ENCODE data around the gene FER1L5.

The FER1L5 gene

DNA sequence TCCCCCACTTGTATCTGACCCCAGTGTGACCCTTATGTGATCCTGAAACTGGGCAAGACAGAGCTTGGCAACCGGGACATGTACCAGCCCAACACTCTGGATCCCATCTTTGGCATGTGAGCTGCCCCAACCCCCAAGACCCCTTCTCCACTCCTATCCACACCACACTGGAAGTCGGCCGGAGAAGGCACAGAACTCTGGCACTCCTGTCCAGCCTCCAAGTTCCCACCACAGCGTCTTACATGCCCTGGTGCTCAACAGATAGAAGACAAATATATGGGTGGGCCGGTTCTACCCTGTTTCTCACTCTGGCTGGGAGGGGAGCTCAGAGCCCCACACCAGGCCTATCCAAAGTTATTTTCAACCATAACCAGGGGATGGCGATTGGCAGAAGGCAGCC, 56.5 kb downstream of the FER1L5 start:
- Histone ChIP-seq H3K4me2 (ENCODE audit: low read depth, low read length) (no peak overlapping the region), H2AFZ (ENCODE audit: low read length) (no peak overlapping the region), H3K9me2 (replicated peaks; ENCODE audit: insufficient read depth, low read length) (no peaks in the 10 kb centered on the region), H3K27me3 (replicated peaks; ENCODE audit: insufficient read depth, low read length) (no peaks in the 10 kb centered on the region), H3K4me1 (ENCODE audit: low read length) (no peaks in the 10 kb centered on the region), H3K79me2 (ENCODE audit: low read length) (no peaks in the 10 kb centered on the region), H3K9me3 (replicated peaks; ENCODE audit: insufficient read depth, low read length) (no peaks in the 10 kb centered on the region), H3K36me3 (replicated peaks; ENCODE audit: insufficient read depth, low read length) (no peaks in the 10 kb centered on the region), H3F3A (ENCODE audit: insufficient read depth, low read length) (no peaks in the 10 kb centered on the region), H3K27ac (ENCODE audit: low read length) (no peak overlapping the region), H3K9ac (ENCODE audit: low read length) (no peak overlapping the region), H3K4me3 (ENCODE audit: low read length) (no peak overlapping the region), H4K20me1 (ENCODE audit: insufficient read depth, low read length) (no peaks in the 10 kb centered on the region)
- TF ChIP-seq EZH2 (optimal IDR thresholded peaks at IDR 0.05; ENCODE audit: low read depth, low read length) = no peak
- TF ChIP-seq, protein P1, sequence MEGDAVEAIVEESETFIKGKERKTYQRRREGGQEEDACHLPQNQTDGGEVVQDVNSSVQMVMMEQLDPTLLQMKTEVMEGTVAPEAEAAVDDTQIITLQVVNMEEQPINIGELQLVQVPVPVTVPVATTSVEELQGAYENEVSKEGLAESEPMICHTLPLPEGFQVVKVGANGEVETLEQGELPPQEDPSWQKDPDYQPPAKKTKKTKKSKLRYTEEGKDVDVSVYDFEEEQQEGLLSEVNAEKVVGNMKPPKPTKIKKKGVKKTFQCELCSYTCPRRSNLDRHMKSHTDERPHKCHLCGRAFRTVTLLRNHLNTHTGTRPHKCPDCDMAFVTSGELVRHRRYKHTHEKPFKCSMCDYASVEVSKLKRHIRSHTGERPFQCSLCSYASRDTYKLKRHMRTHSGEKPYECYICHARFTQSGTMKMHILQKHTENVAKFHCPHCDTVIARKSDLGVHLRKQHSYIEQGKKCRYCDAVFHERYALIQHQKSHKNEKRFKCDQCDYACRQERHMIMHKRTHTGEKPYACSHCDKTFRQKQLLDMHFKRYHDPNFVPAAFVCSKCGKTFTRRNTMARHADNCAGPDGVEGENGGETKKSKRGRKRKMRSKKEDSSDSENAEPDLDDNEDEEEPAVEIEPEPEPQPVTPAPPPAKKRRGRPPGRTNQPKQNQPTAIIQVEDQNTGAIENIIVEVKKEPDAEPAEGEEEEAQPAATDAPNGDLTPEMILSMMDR (IDR thresholded peaks at IDR 0.05; ENCODE audit: low read length) = no peak
- no peak for TF ChIP-seq EZH2phosphoT487 (IDR thresholded peaks at IDR 0.05; ENCODE audit: low read length)
- DNase-seq = no peak

DNA sequence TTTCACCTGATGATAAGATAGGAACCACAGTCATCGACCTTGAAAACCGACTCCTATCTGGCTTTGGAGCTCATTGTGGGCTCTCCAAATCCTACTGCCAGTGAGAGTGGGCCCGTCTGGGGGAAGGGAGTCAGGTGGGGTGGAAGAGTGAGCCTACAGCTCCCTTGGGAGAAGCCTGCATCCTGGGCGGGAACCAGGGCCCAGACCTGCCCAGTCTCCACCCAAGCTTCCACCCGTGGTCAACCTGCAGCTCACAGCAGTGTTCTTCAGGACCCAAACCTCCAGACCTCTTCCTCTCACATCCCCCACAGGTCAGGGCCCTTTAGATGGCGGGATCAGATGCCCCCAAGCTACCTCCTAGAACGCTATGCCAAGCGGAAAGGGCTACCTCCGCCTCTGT, 57.1 kb downstream of the FER1L5 start:
- H4K20me1 ChIP-seq (ENCODE audit: insufficient read depth, low read length) = no peaks in the 10 kb centered on the region
- no peak overlapping the region for H2AFZ ChIP-seq (ENCODE audit: low read length)
- H3K9me3 ChIP-seq (replicated peaks; ENCODE audit: insufficient read depth, low read length) = no peaks in the 10 kb centered on the region
- no peaks in the 10 kb centered on the region for H3K36me3 ChIP-seq (replicated peaks; ENCODE audit: insufficient read depth, low read length)
- H3K27ac ChIP-seq (ENCODE audit: low read length) = no peak overlapping the region
- TF ChIP-seq EZH2 (optimal IDR thresholded peaks at IDR 0.05; ENCODE audit: low read depth, low read length) (no peak), EZH2phosphoT487 (IDR thresholded peaks at IDR 0.05; ENCODE audit: low read length) (no peak)
- TF ChIP-seq, protein P1 (IDR thresholded peaks at IDR 0.05; ENCODE audit: low read length) = no peak
- no peaks in the 10 kb centered on the region for H3K4me1 ChIP-seq (ENCODE audit: low read length)
- H3K27me3 ChIP-seq (replicated peaks; ENCODE audit: insufficient read depth, low read length) = no peaks in the 10 kb centered on the region
- no peak overlapping the region for H3K4me2 ChIP-seq (ENCODE audit: low read depth, low read length)
- no peaks in the 10 kb centered on the region for H3K79me2 ChIP-seq (ENCODE audit: low read length)
- no peak overlapping the region for H3K9ac ChIP-seq (ENCODE audit: low read length)
- H3K4me3 ChIP-seq (ENCODE audit: low read length) = no peak overlapping the region
- DNase-seq = no peak
- H3F3A ChIP-seq (ENCODE audit: insufficient read depth, low read length) = no peaks in the 10 kb centered on the region
- H3K9me2 ChIP-seq (replicated peaks; ENCODE audit: insufficient read depth, low read length) = no peaks in the 10 kb centered on the region

DNA sequence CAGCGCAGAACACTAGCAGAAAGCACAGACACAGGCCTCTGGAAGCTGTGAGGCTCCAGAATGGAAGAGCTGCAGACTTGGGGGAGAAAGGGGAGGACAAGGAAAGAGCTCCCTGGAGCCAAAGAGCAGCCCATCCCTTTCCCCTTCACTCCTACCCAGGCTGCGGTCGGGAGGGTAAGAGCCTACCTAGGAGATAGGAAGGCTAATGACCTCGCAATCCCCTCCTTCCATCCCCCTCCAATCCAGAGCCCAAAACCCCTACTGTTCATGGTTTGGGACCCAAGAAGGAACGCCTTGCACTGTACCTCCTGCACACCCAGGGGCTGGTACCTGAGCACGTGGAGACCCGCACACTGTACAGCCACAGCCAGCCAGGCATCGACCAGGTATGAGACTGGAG, 57.5 kb downstream of the FER1L5 start:
- Histone ChIP-seq H2AFZ (ENCODE audit: low read length) (no peak overlapping the region), H3K9ac (ENCODE audit: low read length) (no peak overlapping the region), H3K4me1 (ENCODE audit: low read length) (no peaks in the 10 kb centered on the region), H3K36me3 (replicated peaks; ENCODE audit: insufficient read depth, low read length) (no peaks in the 10 kb centered on the region), H3K9me2 (replicated peaks; ENCODE audit: insufficient read depth, low read length) (no peaks in the 10 kb centered on the region), H4K20me1 (ENCODE audit: insufficient read depth, low read length) (no peaks in the 10 kb centered on the region), H3F3A (ENCODE audit: insufficient read depth, low read length) (no peaks in the 10 kb centered on the region), H3K4me3 (ENCODE audit: low read length) (no peak overlapping the region), H3K4me2 (ENCODE audit: low read depth, low read length) (no peak overlapping the region), H3K27me3 (replicated peaks; ENCODE audit: insufficient read depth, low read length) (no peaks in the 10 kb centered on the region), H3K79me2 (ENCODE audit: low read length) (no peaks in the 10 kb centered on the region), H3K9me3 (replicated peaks; ENCODE audit: insufficient read depth, low read length) (no peaks in the 10 kb centered on the region), H3K27ac (ENCODE audit: low read length) (no peak overlapping the region)
- TF ChIP-seq EZH2phosphoT487 (IDR thresholded peaks at IDR 0.05; ENCODE audit: low read length) (no peak), EZH2 (optimal IDR thresholded peaks at IDR 0.05; ENCODE audit: low read depth, low read length) (no peak)
- TF ChIP-seq, protein P1 (IDR thresholded peaks at IDR 0.05; ENCODE audit: low read length) = no peak
- no peak for DNase-seq
